KMS-11 (cell line): ENCODE data around the gene SLC30A3.

Source experiments
- H2AFZ ChIP-seq: fragments of 200-600 bp; sonication (generic); 2 replicates; pipeline ENCODE4 v1.6.1; 2016; ENCODE audit warnings: antibody characterized with exemption, mixed run types, low read depth
- H3K27ac ChIP-seq: fragments of 200-600 bp; sonication (generic); 2 replicates; pipeline ENCODE4 v1.6.1; 2016; ENCODE audit warnings: mild to moderate bottlenecking, mixed run types
- H3K27me3 ChIP-seq: fragments of 200-600 bp; sonication (generic); 2 replicates; pipeline ENCODE4 v1.6.1; 2017; ENCODE audit warnings: mild to moderate bottlenecking, low read depth, mixed run types, moderate library complexity; ENCODE audit not compliant: insufficient read depth
- H3K36me3 ChIP-seq: fragments of 200-600 bp; sonication (generic); 2 replicates; pipeline ENCODE4 v1.6.1; 2017; ENCODE audit warnings: mild to moderate bottlenecking, mixed run types; ENCODE audit not compliant: insufficient read depth
- H3K4me1 ChIP-seq: fragments of 200-600 bp; sonication (generic); 2 replicates; pipeline ENCODE4 v1.6.1; 2016; ENCODE audit warnings: mild to moderate bottlenecking, low read depth, mixed run types; ENCODE audit not compliant: poor library complexity, severe bottlenecking
- H3K4me2 ChIP-seq: fragments of 200-600 bp; sonication (generic); 2 replicates; pipeline ENCODE4 v1.7.0; 2016; ENCODE audit warnings: mild to moderate bottlenecking, mixed run types
- H3K4me3 ChIP-seq: fragments of 200-600 bp; sonication (generic); IDR thresholded peaks from 2 replicates; pipeline ENCODE4 v1.6.1; 2017; ENCODE audit warnings: low read depth, low read length, mixed read lengths; ENCODE audit not compliant: insufficient read depth
- H3K79me2 ChIP-seq: fragments of 200-600 bp; sonication (generic); 2 replicates; pipeline ENCODE4 v1.6.1; 2016; ENCODE audit warnings: low read depth, mixed run types; ENCODE audit not compliant: insufficient read depth
- H3K9ac ChIP-seq: fragments of 200-600 bp; sonication (generic); 2 replicates; pipeline ENCODE4 v1.6.1; 2016; ENCODE audit warnings: mild to moderate bottlenecking, mixed run types
- H4K20me1 ChIP-seq: fragments of 200-600 bp; sonication (generic); 2 replicates; pipeline ENCODE4 v1.6.1; 2016; ENCODE audit warnings: mild to moderate bottlenecking, mixed run types; ENCODE audit not compliant: insufficient read depth
- TF ChIP-seq, protein P1 (sequence below): fragments of 200-600 bp; sonication (generic); conservative IDR thresholded peaks from 2 replicates; pipeline ENCODE4 v1.6.1; 2017; ENCODE audit warnings: low read depth, mild to moderate bottlenecking, antibody characterized with exemption, low read length, moderate library complexity, mixed read lengths

Gene SLC30A3

DNA sequence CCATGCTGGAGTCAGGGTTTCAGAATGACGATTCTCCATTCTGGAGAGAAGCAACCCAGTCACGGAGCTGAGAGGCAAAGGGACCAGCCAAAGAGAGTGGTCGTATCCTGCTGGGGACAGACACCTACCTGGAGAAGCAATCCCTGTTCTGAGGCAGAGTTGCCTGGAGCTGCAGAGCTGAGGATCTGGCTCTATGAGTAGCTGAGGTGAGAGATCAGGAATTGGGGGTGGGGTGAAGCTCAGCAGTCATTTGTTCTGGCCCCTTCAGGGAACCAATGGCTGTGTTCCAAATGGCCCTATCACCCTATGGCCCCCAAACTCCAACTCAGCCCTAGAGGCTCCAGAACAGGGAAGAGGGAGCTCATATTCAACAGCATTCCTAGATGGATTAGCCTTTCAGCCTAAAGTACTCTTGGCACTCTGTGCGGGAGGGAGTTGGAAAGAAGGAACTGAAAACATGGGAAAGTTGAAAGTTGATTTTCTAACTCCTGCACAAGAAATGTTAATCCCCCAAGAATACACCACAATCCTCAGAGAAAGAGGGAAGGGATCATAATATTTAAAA, 54.3 kb downstream of the SLC30A3 start:
- no peak overlapping the region for H3K4me3 ChIP-seq
- no peak overlapping the region for H3K4me2 ChIP-seq
- no peak overlapping the region for H3K9ac ChIP-seq
- H3K79me2 ChIP-seq: no peaks in the 10 kb centered on the region
- TF ChIP-seq, protein P1, sequence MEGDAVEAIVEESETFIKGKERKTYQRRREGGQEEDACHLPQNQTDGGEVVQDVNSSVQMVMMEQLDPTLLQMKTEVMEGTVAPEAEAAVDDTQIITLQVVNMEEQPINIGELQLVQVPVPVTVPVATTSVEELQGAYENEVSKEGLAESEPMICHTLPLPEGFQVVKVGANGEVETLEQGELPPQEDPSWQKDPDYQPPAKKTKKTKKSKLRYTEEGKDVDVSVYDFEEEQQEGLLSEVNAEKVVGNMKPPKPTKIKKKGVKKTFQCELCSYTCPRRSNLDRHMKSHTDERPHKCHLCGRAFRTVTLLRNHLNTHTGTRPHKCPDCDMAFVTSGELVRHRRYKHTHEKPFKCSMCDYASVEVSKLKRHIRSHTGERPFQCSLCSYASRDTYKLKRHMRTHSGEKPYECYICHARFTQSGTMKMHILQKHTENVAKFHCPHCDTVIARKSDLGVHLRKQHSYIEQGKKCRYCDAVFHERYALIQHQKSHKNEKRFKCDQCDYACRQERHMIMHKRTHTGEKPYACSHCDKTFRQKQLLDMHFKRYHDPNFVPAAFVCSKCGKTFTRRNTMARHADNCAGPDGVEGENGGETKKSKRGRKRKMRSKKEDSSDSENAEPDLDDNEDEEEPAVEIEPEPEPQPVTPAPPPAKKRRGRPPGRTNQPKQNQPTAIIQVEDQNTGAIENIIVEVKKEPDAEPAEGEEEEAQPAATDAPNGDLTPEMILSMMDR: no peak
- no peaks in the 10 kb centered on the region for H3K27me3 ChIP-seq
- no peak overlapping the region for H2AFZ ChIP-seq
- H3K36me3 ChIP-seq: no peaks in the 10 kb centered on the region
- no peaks in the 10 kb centered on the region for H4K20me1 ChIP-seq
- no peak overlapping the region for H3K27ac ChIP-seq
- H3K4me1 ChIP-seq: peaks cover 9% of the 10 kb centered on the region

DNA sequence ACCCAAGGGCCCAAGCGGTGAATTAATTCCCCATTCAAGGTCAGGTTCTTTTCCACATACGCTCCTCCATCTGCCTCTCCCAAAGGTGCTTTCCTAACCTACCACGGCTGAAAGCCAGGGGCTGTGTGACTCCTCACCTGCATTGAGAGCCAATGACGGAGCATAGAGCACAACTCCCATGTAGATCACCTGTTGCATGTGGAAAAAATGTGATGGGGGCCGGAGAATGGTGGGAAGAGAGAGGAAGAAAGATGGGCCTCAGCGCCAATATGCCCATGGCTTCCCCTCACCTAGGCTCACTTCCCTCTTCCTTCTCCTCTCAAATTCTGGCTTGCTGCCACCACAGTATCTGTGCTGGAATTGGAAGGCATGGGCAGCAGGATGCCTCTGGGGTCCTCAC, 56.5 kb downstream of the SLC30A3 start:
- Histone ChIP-seq H3K27ac (no peak overlapping the region), H3K27me3 (no peaks in the 10 kb centered on the region), H3K4me1 (peaks cover 5% of the 10 kb centered on the region), H3K9ac (no peak overlapping the region), H3K36me3 (no peaks in the 10 kb centered on the region), H3K4me2 (no peak overlapping the region), H4K20me1 (no peaks in the 10 kb centered on the region), H3K79me2 (no peaks in the 10 kb centered on the region), H2AFZ (no peak overlapping the region), H3K4me3 (no peak overlapping the region)
- TF ChIP-seq, protein P1: no peak

DNA sequence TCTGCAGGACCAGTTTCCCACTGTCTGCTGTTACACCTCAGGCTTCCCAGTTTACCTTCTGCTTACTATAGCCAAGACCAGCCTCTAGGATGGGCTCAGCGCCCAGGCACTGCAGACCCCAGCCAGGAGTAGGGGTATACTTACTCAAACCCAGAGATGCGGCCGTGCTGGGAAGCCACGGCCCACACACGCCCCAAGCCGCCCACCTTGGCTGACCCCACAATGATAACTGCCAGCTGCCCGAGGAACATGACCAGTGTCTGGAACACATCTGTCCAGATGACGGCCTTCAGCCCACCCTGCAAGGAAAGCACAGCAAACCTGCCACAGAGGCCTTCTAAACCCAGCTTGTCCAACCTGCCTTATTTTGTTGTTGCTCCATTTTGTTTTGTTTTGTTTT, 57.6 kb downstream of the SLC30A3 start:
- Histone ChIP-seq H2AFZ (no peak overlapping the region), H3K4me3 (no peak overlapping the region), H3K4me2 (no peak overlapping the region), H3K27me3 (no peaks in the 10 kb centered on the region), H4K20me1 (no peaks in the 10 kb centered on the region), H3K36me3 (no peaks in the 10 kb centered on the region), H3K4me1 (no peaks in the 10 kb centered on the region), H3K79me2 (no peaks in the 10 kb centered on the region), H3K27ac (no peak overlapping the region), H3K9ac (no peak overlapping the region)
- TF ChIP-seq, protein P1: no peak

DNA sequence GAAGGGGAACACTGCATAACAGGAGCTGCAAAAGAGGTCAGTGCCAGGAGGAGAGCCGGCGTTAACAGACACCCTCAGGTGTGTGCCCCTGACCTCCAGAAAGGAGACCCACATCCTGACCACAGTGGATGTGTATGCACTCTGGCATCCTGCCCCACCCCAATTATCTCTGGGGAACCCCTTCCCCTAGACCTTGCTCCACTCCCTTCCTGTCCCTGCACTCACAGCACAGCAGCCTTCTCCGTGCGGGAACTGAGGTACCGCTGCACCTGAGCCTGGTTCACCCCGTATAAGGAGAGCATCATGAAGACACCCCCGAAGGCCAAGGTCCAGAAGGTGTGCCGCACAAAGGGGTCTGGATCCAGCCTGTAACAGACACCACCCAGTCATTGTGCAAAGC, 58.3 kb downstream of the SLC30A3 start:
- Histone ChIP-seq H3K27ac (no peak overlapping the region), H3K4me1 (no peaks in the 10 kb centered on the region), H3K27me3 (no peaks in the 10 kb centered on the region), H3K4me3 (no peak overlapping the region), H3K4me2 (no peak overlapping the region), H3K36me3 (no peaks in the 10 kb centered on the region), H3K9ac (no peak overlapping the region), H2AFZ (no peak overlapping the region), H4K20me1 (no peaks in the 10 kb centered on the region), H3K79me2 (no peaks in the 10 kb centered on the region)
- TF ChIP-seq, protein P1: no peak
